IMR-90 (cell line): ENCODE data around the gene TAAR1. TPM values are rescaled to one million over a fixed set of nuclear protein-coding genes. Genes with fewer than 3 reads are reported as not detected.

ENCODE experiments used
- ATAC-seq: fragments of 200-7000 bp; cut with Tn5 transposase; 2 replicates; pipeline ENCODE4 v1.9.1; 2020; ENCODE audit warnings: low read depth, mild to moderate bottlenecking, moderate library complexity
- BruUV-seq: library from RNA; stranded (reverse); fragments of 400-500 nt; replicated peaks from 2 replicates; lab custom pipeline; 2021; lab: Mats Ljungman, UMichigan
- CTCF ChIA-PET: fragments of 300-600 bp; formaldehyde crosslinking; extraction: SDS; loops from one replicate; lab custom pipeline; 2021; ENCODE audit warnings: antibody characterized with exemption; lab: Yijun Ruan, JAX
- POLR2A ChIA-PET: fragments of 300-600 bp; sonication (Branson Sonifier 250); formaldehyde crosslinking; loops from one replicate; lab custom pipeline; 2022; ENCODE audit warnings: antibody characterized with exemption; ENCODE audit not compliant: unreplicated experiment; lab: Charles Lee
- DNase-seq: peaks from one replicate; pipeline ENCODE4 v3.0.0; 2013
- H2AFZ ChIP-seq: replicated peaks from 2 replicates; pipeline ENCODE3; 2013; ENCODE audit warnings: low read length, mild to moderate bottlenecking; ENCODE audit not compliant: poor library complexity
- H2AK5ac ChIP-seq: 2 replicates; pipeline ENCODE4 v1.6.1; 2013; ENCODE audit warnings: low read depth, low read length, inconsistent platforms
- H2AK9ac ChIP-seq: replicated peaks from 2 replicates; pipeline ENCODE3; 2013; ENCODE audit warnings: mild to moderate bottlenecking, low read depth, low read length, moderate library complexity; ENCODE audit not compliant: poor library complexity
- H2BK120ac ChIP-seq: 2 replicates; pipeline ENCODE4 v1.6.1; 2013; ENCODE audit warnings: low read depth, low read length, inconsistent platforms
- H2BK15ac ChIP-seq: 3 replicates; pipeline ENCODE4 v1.6.1; 2013; ENCODE audit warnings: low read depth, low read length, inconsistent platforms
- H2BK20ac ChIP-seq: 2 replicates; pipeline ENCODE4 v1.6.1; 2013; ENCODE audit warnings: low read depth, mild to moderate bottlenecking, inconsistent platforms, low read length, moderate library complexity
- H2BK5ac ChIP-seq: 2 replicates; pipeline ENCODE4 v1.6.1; 2013; ENCODE audit warnings: mild to moderate bottlenecking, low read depth, low read length, inconsistent platforms; ENCODE audit not compliant: poor library complexity, severe bottlenecking
- H3K14ac ChIP-seq: replicated peaks from 2 replicates; pipeline ENCODE4 v1.6.1; 2013; ENCODE audit warnings: low read depth, low read length, inconsistent platforms
- H3K18ac ChIP-seq: 2 replicates; pipeline ENCODE4 v1.6.1; 2013; ENCODE audit warnings: low read depth, low read length, control low read depth
- H3K23ac ChIP-seq: 2 replicates; pipeline ENCODE4 v1.6.1; 2013; ENCODE audit warnings: low read depth, low read length, inconsistent platforms
- H3K27ac ChIP-seq: 2 replicates; pipeline ENCODE4 v1.5.1; 2013; ENCODE audit warnings: mild to moderate bottlenecking, control low read depth, low read length; ENCODE audit not compliant: insufficient read depth
- H3K27me3 ChIP-seq: 2 replicates; pipeline ENCODE4 v1.6.1; 2013; ENCODE audit warnings: low read length; ENCODE audit not compliant: control insufficient read depth, insufficient read depth
- H3K36me3 ChIP-seq: 2 replicates; pipeline ENCODE4 v1.6.1; 2013; ENCODE audit warnings: low read length, mixed read lengths; ENCODE audit not compliant: control insufficient read depth, insufficient read depth
- H3K4ac ChIP-seq: 2 replicates; pipeline ENCODE4 v1.6.1; 2013; ENCODE audit warnings: low read depth, low read length, inconsistent platforms
- H3K4me1 ChIP-seq: 2 replicates; pipeline ENCODE4 v1.6.1; 2013; ENCODE audit warnings: low read length, mixed read lengths; ENCODE audit not compliant: control insufficient read depth, insufficient read depth
- H3K4me2 ChIP-seq: 2 replicates; pipeline ENCODE4 v1.6.1; 2013; ENCODE audit warnings: low read depth, mild to moderate bottlenecking, control low read depth, low read length, moderate library complexity
- H3K4me3 ChIP-seq: 2 replicates; pipeline ENCODE4 v1.5.1; 2013; ENCODE audit warnings: low read depth, mild to moderate bottlenecking, control low read depth, low read length, moderate library complexity; ENCODE audit not compliant: insufficient read depth
- H3K56ac ChIP-seq: 2 replicates; pipeline ENCODE4 v1.6.1; 2013; ENCODE audit warnings: low read length, inconsistent platforms; ENCODE audit not compliant: insufficient read depth; ENCODE audit errors: extremely low read depth
- H3K79me1 ChIP-seq, 2 experiments: 2 replicates each; pipeline ENCODE4 v1.6.1; 2013; ENCODE audit warnings: low read length in 2 of 2, inconsistent platforms in 1 of 2, low read depth in 1 of 2
- H3K9ac ChIP-seq: 2 replicates; pipeline ENCODE4 v1.6.1; 2013; ENCODE audit warnings: low read depth, low read length, control low read depth
- H3K9me1 ChIP-seq: 2 replicates; pipeline ENCODE4 v1.6.1; 2013; ENCODE audit warnings: low read length, inconsistent platforms; ENCODE audit not compliant: insufficient read depth
- H3K9me3 ChIP-seq: 2 replicates; pipeline ENCODE4 v1.6.1; 2013; ENCODE audit warnings: low read length; ENCODE audit not compliant: control insufficient read depth, insufficient read depth
- H4K20me1 ChIP-seq: 2 replicates; pipeline ENCODE4 v1.6.1; 2013; ENCODE audit warnings: low read length, inconsistent platforms; ENCODE audit not compliant: insufficient read depth
- H4K5ac ChIP-seq: 2 replicates; pipeline ENCODE4 v1.6.1; 2013; ENCODE audit warnings: mild to moderate bottlenecking, low read depth, low read length, control low read depth
- H4K8ac ChIP-seq, 2 experiments: 2 replicates each; pipeline ENCODE4 v1.6.1; 2013; ENCODE audit warnings: low read depth in 2 of 2, low read length in 2 of 2, control low read depth in 1 of 2, inconsistent platforms in 1 of 2
- H4K91ac ChIP-seq: 2 replicates; pipeline ENCODE4 v1.6.1; 2013; ENCODE audit warnings: low read depth, low read length, inconsistent platforms; ENCODE audit not compliant: insufficient read depth
- BHLHE40 ChIP-seq: fragments of 150-350 bp; IDR thresholded peaks from 2 replicates; pipeline ENCODE4 v1.6.1; 2016; ENCODE audit warnings: mild to moderate bottlenecking, low read depth, low read length
- CHD1 ChIP-seq: IDR thresholded peaks from 2 replicates; pipeline ENCODE4 v1.6.1; 2012; ENCODE audit warnings: low read depth, low read length, improper control_type of control experiment
- CTCF ChIP-seq: conservative IDR thresholded peaks from 2 replicates; pipeline ENCODE4 v1.5.1; 2012; ENCODE audit warnings: mild to moderate bottlenecking, low read depth, low read length, improper control_type of control experiment
- MAZ ChIP-seq: IDR thresholded peaks from 2 replicates; pipeline ENCODE4 v1.6.1; 2012; ENCODE audit warnings: low read depth, mild to moderate bottlenecking, low read length, improper control_type of control experiment, moderate library complexity, borderline replicate concordance
- SMC3 ChIP-seq: fragments of 150-350 bp; IDR thresholded peaks from 2 replicates; pipeline ENCODE4 v1.6.1; 2016; ENCODE audit warnings: low read depth, mild to moderate bottlenecking, antibody characterized with exemption, low read length, moderate library complexity
- WGBS, 2 experiments: methylation state at CpG; one replicate each; pipeline versions ENCODE4 v1.1.5 to v1.1.7; 2013; ENCODE audit warnings: missing lambda C conversion rate in 2 of 2; ENCODE audit not compliant: insufficient read length in 1 of 2; ENCODE audit errors: extremely low coverage in 2 of 2; 5-methylcytosine and 5-hydroxymethylcytosine counted together
- dilution Hi-C: fragments of 300-500 bp; cut with HindIII; formaldehyde crosslinking; loops from one replicate; pipeline ENCODE4 v1.14.3; 2018; ENCODE audit warnings: low sequenced_read_pairs; ENCODE audit not compliant: unreplicated experiment
- in situ Hi-C: fragments of 300-500 bp; cut with MboI; formaldehyde crosslinking; loops from 3 replicates; pipeline ENCODE4 v1.14.3; 2019; ENCODE audit warnings: low sequenced_read_pairs, inconsistent platforms, mixed read lengths
- intact Hi-C: fragments of 100-400 bp; cut with micrococcal nuclease; formaldehyde crosslinking; loops from 2 replicates; pipeline ENCODE4 v1.10.0; 2022
- polyA plus RNA-seq, 3 experiments: library from polyadenylated mRNA; depleted of rRNA; stranded (reverse); fragments of >200 nt; gene quantifications; 2 replicates each; pipeline ENCODE4 v1.2.3, GENCODE V29; 2012; ENCODE audit warnings: low replicate concordance in 1 of 3
- total RNA-seq: library from RNA; depleted of rRNA; stranded (reverse); fragments of >200 nt; gene quantifications from 2 replicates; pipeline ENCODE4 v1.2.3, GENCODE V29; 2012
- TF ChIP-seq, protein P1 (sequence below): fragments of 150-350 bp; IDR thresholded peaks from 2 replicates; pipeline ENCODE4 v1.6.1; 2017; ENCODE audit warnings: mild to moderate bottlenecking, antibody characterized with exemption, low read length, low read depth

The TAAR1 gene
- total and polyA plus RNA-seq, 2 of the 4 experiments (the other 2 are of a cell fraction): not detected

- Histone ChIP-seq H3K18ac (no peak overlapping the region), H2BK15ac (no peak overlapping the region), H3K36me3 (no peaks in the 10 kb centered on the region), H3K23ac (no peak overlapping the region), H3K4me1 (no peaks in the 10 kb centered on the region), H3K4ac (no peak overlapping the region), H2AK5ac (no peak overlapping the region), H3K4me2 (no peak overlapping the region), H2AK9ac (no peak overlapping the region), H4K20me1 (no peaks in the 10 kb centered on the region), H2AFZ (no peak overlapping the region), H3K4me3 (no peak overlapping the region), H4K91ac (no peak overlapping the region), H4K8ac (no peak overlapping the region), H3K9ac (no peak overlapping the region), H2BK120ac (no peak overlapping the region), H2BK20ac (no peak overlapping the region), H3K56ac (no peak overlapping the region), H3K27me3 (peaks cover 10% of the 10 kb centered on the region; the same call in 1 of the 2 replicates), H3K9me1 (no peaks in the 10 kb centered on the region), H2BK5ac (no peak overlapping the region), H3K14ac (no peak overlapping the region), H3K9me3 (peaks cover 3% of the 10 kb centered on the region; the same call in 1 of the 2 replicates), H4K5ac (no peak overlapping the region), H3K27ac (no peak overlapping the region), H3K79me1 (no peaks in the 10 kb centered on the region)
- no CpG with 5 or more reads among the region's 1 CpG for WGBS, 2 experiments
- ChIA-PET CTCF (no interaction called here), POLR2A (no interaction called here)
- TF ChIP-seq CTCF (no peak), SMC3 (no peak), BHLHE40 (no peak), CHD1 (no peak), MAZ (no peak)
- TF ChIP-seq, protein P1, sequence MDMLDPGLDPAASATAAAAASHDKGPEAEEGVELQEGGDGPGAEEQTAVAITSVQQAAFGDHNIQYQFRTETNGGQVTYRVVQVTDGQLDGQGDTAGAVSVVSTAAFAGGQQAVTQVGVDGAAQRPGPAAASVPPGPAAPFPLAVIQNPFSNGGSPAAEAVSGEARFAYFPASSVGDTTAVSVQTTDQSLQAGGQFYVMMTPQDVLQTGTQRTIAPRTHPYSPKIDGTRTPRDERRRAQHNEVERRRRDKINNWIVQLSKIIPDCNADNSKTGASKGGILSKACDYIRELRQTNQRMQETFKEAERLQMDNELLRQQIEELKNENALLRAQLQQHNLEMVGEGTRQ: no peak
- ATAC-seq (no peak), DNase-seq (no peak)
- dilution Hi-C loops: no loop called here
- in situ Hi-C loops: loop anchor here (25.0 kb wide), 1 partner anchor 98 kb away; the partner anchor contains the start of gene VNN2
- intact Hi-C loops: no loop called here
- BruUV-seq: no TSS peak
These were observed 5.5 kb upstream of the TAAR1 start for GRCh38 chr6:132664309-132665034.
